NCI-H2196 (cell line): ENCODE results near the gene ZNF512.
A peak's percentile ranks its signal among the peaks of the same experiment; 100 is the strongest.
"Not testable (repeated sequence)": the region's sequence is repeated elsewhere in the genome, so short reads cannot be mapped to it uniquely, and the experiment has no call there.

Source experiments
- DNase-seq: peaks from one replicate; lab custom pipeline; 2025; ENCODE audit not compliant: unreplicated experiment; lab: John Stamatoyannopoulos, UW

ZNF512 gene

GRCh38 chr2:27630257-27630656, 47.4 kb downstream of the ZNF512 start:
- not testable (repeated sequence) for DNase-seq

- no peak for DNase-seq
These were observed 51.4 kb downstream of the ZNF512 start for GRCh38 chr2:27634291-27634690.

GRCh38 chr2:27636766-27637165, 53.9 kb downstream of the ZNF512 start:
- DNase-seq = no peak

- no peak for DNase-seq
These were observed 55.3 kb downstream of the ZNF512 start for GRCh38 chr2:27638037-27638637.

- no peak for DNase-seq
These were observed 55.9 kb downstream of the ZNF512 start for GRCh38 chr2:27638709-27639108.

- DNase-seq = no peak
These were observed 57.9 kb downstream of the ZNF512 start for GRCh38 chr2:27640722-27641245.

GRCh38 chr2:27645197-27645596, 62.4 kb downstream of the ZNF512 start:
- DNase-seq = no peak

GRCh38 chr2:27647289-27647688, 64.4 kb downstream of the ZNF512 start:
- DNase-seq = no peak

GRCh38 chr2:27647737-27648136, 64.9 kb downstream of the ZNF512 start:
- no peak for DNase-seq

- DNase-seq = no peak
These were observed 68.2 kb downstream of the ZNF512 start for GRCh38 chr2:27651056-27651455.

GRCh38 chr2:27652341-27652740, 69.5 kb downstream of the ZNF512 start:
- no peak for DNase-seq

- DNase-seq = no peak
These were observed 69.9 kb downstream of the ZNF512 start for GRCh38 chr2:27652790-27653189.

GRCh38 chr2:27653397-27653796, 70.6 kb downstream of the ZNF512 start:
- DNase-seq = no peak

GRCh38 chr2:27655155-27655951, 72.5 kb downstream of the ZNF512 start:
- DNase-seq = peak; percentile 34

- DNase-seq = no peak
These were observed 78.5 kb downstream of the ZNF512 start for GRCh38 chr2:27661371-27661770.

- DNase-seq = peak; percentile 77
These were observed 80.7 kb downstream of the ZNF512 start, which contains the start of the genes SLC4A1AP and SUPT7L for GRCh38 chr2:27663285-27664153. SLC4A1AP (plus strand) TSS chr2:27663889; CDS start chr2:27663915, 26 bp downstream. SUPT7L (minus strand) TSS chr2:27663614; CDS start chr2:27662192, 1,422 bp downstream.

GRCh38 chr2:27664154-27664574, 81.3 kb downstream of the ZNF512 start:
- DNase-seq = no peak

- DNase-seq = no peak
These were observed 82.0 kb downstream of the ZNF512 start for GRCh38 chr2:27664622-27665363.

GRCh38 chr2:27667446-27667845, 84.6 kb downstream of the ZNF512 start:
- no peak for DNase-seq

GRCh38 chr2:27671235-27671634, 88.4 kb downstream of the ZNF512 start:
- DNase-seq = no peak
